BJ (cell line): ENCODE data around the gene KRTAP10-1. TPM values are rescaled to one million over a fixed set of nuclear protein-coding genes. Genes with fewer than 3 reads are reported as not detected.

Experiments
- CTCF ChIA-PET: fragments of 350-600 bp; formaldehyde crosslinking; extraction: SDS; loops from one replicate; lab custom pipeline; 2021; ENCODE audit warnings: antibody characterized with exemption, inconsistent platforms; lab: Yijun Ruan, JAX
- POLR2A ChIA-PET: fragments of 300-600 bp; sonication (Branson Sonifier 250); formaldehyde crosslinking; extraction: SDS; loops from one replicate; lab custom pipeline; 2021; ENCODE audit warnings: antibody characterized with exemption; lab: Charles Lee
- DNase-seq: peaks from one replicate; pipeline ENCODE4 v3.0.0-alpha.2; 2011; ENCODE audit warnings: low read depth
- H3K27me3 ChIP-seq: 2 replicates; pipeline ENCODE4 v1.6.0; 2011; ENCODE audit warnings: low read length; ENCODE audit not compliant: control insufficient read depth, insufficient read depth
- H3K36me3 ChIP-seq: 2 replicates; pipeline ENCODE4 v1.5.1; 2011; ENCODE audit warnings: low read length; ENCODE audit not compliant: control insufficient read depth, insufficient read depth
- H3K4me3 ChIP-seq: 2 replicates; pipeline ENCODE4 v1.5.1; 2011; ENCODE audit warnings: low read depth, mild to moderate bottlenecking, control low read depth, low read length
- polyA plus RNA-seq: library from polyadenylated mRNA; depleted of rRNA; stranded (reverse); fragments of >200 nt; gene quantifications from 2 replicates; pipeline ENCODE4 v1.2.3, GENCODE V29; 2011
- TF ChIP-seq, protein P1 (sequence below): IDR thresholded peaks from 2 replicates; pipeline ENCODE4 v1.5.1; 2011; ENCODE audit warnings: low read depth, mild to moderate bottlenecking, control low read depth, inconsistent platforms, low read length, moderate library complexity; ENCODE audit not compliant: insufficient read depth

The KRTAP10-1 gene
- polyA plus RNA-seq, 1 experiment: not detected

DNA sequence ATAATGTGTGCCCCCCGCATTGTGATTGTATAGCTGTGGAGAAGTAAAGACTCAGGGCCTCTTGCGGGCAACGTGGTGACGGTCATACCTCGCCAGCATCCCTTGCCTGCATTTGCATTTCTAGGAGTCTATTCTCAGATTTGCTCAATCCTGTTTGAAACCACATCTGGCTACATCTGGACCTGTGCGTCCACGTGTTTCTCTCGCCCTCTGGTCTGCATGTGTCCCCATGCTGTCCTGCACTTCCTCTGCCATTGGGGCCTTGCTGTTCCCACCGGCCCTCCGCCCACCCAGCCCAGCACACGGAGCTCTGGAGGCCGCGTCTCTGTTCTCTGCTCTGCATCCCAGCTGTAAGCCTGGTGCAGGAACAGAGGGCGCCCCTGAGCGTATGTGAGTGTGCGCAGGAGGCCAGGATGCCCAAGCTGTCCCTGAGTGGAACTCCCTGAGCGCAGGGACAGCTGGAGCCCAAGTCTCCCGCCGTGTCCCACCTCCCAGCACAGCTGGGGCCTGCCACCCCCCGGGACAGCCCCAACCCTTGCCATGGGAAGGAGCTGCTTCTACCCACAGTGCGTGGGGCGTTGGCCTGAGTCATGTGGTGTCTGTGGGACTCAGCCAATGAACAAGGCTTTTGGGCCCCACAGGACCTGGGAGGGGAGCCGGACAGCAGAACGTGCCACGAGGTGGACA is 9.7 kb upstream of the KRTAP10-1 start:
- TF ChIP-seq, protein P1, sequence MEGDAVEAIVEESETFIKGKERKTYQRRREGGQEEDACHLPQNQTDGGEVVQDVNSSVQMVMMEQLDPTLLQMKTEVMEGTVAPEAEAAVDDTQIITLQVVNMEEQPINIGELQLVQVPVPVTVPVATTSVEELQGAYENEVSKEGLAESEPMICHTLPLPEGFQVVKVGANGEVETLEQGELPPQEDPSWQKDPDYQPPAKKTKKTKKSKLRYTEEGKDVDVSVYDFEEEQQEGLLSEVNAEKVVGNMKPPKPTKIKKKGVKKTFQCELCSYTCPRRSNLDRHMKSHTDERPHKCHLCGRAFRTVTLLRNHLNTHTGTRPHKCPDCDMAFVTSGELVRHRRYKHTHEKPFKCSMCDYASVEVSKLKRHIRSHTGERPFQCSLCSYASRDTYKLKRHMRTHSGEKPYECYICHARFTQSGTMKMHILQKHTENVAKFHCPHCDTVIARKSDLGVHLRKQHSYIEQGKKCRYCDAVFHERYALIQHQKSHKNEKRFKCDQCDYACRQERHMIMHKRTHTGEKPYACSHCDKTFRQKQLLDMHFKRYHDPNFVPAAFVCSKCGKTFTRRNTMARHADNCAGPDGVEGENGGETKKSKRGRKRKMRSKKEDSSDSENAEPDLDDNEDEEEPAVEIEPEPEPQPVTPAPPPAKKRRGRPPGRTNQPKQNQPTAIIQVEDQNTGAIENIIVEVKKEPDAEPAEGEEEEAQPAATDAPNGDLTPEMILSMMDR: no peak
- H3K4me3 ChIP-seq: no peak overlapping the region
- ChIA-PET CTCF (no interaction called here), POLR2A (no interaction called here)
- DNase-seq: no peak
- H3K36me3 ChIP-seq: no peaks in the 10 kb centered on the region
- no peaks in the 10 kb centered on the region for H3K27me3 ChIP-seq

DNA sequence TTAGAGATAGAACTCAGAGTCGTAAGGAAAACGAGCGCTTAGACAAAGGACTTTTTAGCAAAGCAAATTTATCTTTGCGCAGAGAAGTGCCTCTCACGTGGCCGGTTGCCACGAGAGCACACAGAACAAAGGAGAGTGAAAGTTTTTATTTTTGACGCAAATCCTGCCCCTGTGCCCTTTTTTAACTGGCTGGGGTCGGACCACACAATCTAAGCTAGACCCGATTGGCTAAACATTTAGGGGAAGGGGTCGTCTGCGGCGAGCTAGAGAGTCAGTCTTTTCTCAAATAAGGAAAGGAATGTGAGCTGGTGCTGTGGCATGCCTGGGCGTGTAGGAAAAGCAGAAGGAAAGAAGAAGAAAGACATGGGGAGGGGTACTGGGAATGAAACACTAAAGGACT is 8.9 kb upstream of the KRTAP10-1 start:
- CTCF ChIA-PET: no interaction called here
- DNase-seq: no peak
- TF ChIP-seq, protein P1: no peak
- Histone ChIP-seq H3K4me3 (no peak overlapping the region), H3K36me3 (no peaks in the 10 kb centered on the region), H3K27me3 (no peaks in the 10 kb centered on the region)
- POLR2A ChIA-PET: no interaction called here

DNA sequence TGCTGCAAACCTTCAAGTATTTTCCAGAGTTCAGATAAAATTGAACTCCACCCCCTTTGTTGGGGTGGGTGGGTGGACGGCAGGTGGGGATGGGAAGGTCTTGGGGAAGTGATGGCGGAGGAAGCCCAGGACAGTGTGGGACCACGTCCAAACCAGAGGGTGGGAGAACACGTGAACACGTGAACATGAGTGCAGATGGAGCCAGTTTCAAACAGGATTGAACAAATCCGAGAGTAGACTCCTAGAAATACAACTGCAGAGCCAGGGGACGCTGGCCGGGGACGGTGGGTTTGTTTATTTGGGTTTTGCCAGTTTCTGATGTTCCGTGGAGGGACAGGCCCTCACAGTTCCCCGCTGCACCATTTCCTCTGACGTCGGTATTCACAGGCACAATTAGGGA is 8.4 kb upstream of the KRTAP10-1 start:
- no peak overlapping the region for H3K4me3 ChIP-seq
- H3K27me3 ChIP-seq: no peaks in the 10 kb centered on the region
- ChIA-PET CTCF (no interaction called here), POLR2A (no interaction called here)
- no peak for DNase-seq
- TF ChIP-seq, protein P1: no peak
- no peaks in the 10 kb centered on the region for H3K36me3 ChIP-seq

DNA sequence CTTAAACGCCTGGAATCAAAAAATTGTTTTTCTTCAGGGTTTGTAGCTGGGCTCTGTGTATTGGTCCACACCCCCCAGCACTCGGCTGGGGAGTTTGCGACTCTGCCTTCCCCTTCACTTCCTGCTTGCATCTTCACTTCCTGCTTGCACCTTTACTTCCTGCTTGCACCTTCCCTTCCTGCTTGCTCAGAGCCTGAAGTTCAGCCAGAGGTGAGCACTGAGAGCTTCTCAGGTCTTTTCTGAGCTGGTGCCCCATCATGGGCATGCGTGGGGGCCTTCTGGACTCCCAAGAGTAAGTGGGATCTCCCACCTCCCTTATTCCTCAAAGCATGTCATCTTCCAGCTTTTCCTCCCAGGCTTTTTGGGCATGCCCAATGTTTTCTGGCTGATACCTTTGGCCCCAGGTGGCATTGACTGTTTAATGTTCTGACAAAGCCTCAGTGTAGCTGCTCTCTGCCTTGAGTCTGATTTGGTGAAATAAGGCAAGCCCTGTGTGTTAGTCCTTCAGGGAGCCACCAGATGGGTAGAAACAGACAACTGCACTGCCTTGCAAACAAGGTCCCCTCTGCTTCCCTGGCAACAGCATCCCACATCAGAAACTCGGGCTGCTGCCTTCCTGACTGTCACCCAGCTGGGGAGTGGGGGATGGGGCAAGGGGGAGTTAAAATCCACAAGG is 7.8 kb upstream of the KRTAP10-1 start:
- Histone ChIP-seq H3K4me3 (no peak overlapping the region), H3K27me3 (no peaks in the 10 kb centered on the region), H3K36me3 (no peaks in the 10 kb centered on the region)
- no peak for DNase-seq
- ChIA-PET POLR2A (no interaction called here), CTCF (no interaction called here)
- TF ChIP-seq, protein P1: no peak

DNA sequence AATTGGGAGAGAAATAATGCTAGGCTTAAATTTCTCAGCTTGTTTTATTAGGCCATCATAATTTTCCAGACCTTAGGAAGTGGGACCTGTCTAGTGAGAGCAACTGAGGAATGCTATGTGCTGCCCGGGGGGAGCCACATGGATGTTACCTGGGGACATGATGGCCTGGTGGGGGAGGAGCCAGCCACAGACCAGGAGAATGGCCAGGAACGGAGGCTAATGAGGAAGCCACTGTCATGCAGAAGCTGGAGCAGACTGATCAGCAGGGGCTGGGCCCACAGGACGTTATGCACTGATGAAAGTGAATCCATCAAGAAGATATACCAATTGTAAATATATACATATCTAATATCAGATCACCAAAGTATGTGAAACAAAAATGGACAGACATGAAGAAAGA is 4.6 kb upstream of the KRTAP10-1 start:
- Histone ChIP-seq H3K27me3 (no peaks in the 10 kb centered on the region), H3K36me3 (no peaks in the 10 kb centered on the region), H3K4me3 (no peak overlapping the region)
- TF ChIP-seq, protein P1: no peak
- no peak for DNase-seq
- CTCF ChIA-PET: no interaction called here
- POLR2A ChIA-PET: no interaction called here
